Parathyroid adenoma (tissue), 2 donors: ENCODE measurements around the gene TDO2.

ENCODE experiments used
- H2AFZ ChIP-seq: fragments of 300-600 bp; sonication (generic); one replicate; pipeline ENCODE4 v1.7.0; 2017; ENCODE audit warnings: antibody characterized with exemption, mild to moderate bottlenecking
- H3K27ac ChIP-seq: fragments of 300-600 bp; sonication (generic); one replicate; pipeline ENCODE4 v1.7.0; 2017
- H3K27me3 ChIP-seq: fragments of 300-600 bp; sonication (generic); one replicate; pipeline ENCODE4 v1.7.0; 2017; ENCODE audit warnings: low read length; ENCODE audit not compliant: control insufficient read depth, insufficient read depth
- H3K36me3 ChIP-seq: fragments of 300-600 bp; sonication (generic); one replicate; pipeline ENCODE4 v1.7.0; 2017; ENCODE audit warnings: low read length; ENCODE audit not compliant: control insufficient read depth, insufficient read depth
- H3K4me1 ChIP-seq: fragments of 300-600 bp; sonication (generic); one replicate; pipeline ENCODE4 v1.7.0; 2017; ENCODE audit warnings: control low read depth
- H3K4me2 ChIP-seq: fragments of 300-600 bp; sonication (generic); one replicate; pipeline ENCODE4 v1.7.0; 2017; ENCODE audit warnings: low read length
- H3K4me3 ChIP-seq: fragments of 300-600 bp; sonication (generic); one replicate; pipeline ENCODE4 v1.7.0; 2017; ENCODE audit warnings: low read depth, low read length
- H3K79me2 ChIP-seq: fragments of 300-600 bp; sonication (generic); one replicate; pipeline ENCODE4 v1.7.0; 2017; ENCODE audit warnings: control low read depth
- H3K9ac ChIP-seq: fragments of 300-600 bp; sonication (generic); one replicate; pipeline ENCODE4 v1.7.0; 2017; ENCODE audit warnings: mild to moderate bottlenecking
- H3K9me3 ChIP-seq: fragments of 300-600 bp; sonication (generic); one replicate; pipeline ENCODE4 v1.7.0; 2017; ENCODE audit warnings: low read length; ENCODE audit not compliant: control insufficient read depth
- CTCF ChIP-seq: fragments of 300-600 bp; sonication (generic); IDR thresholded peaks from one replicate; pipeline ENCODE4 v1.7.0; 2017; ENCODE audit warnings: antibody characterized with exemption, mild to moderate bottlenecking
- donor health status: primary hyperparathyroidism.

Gene TDO2

GRCh38 chr4:155901013-155901412 is 2.5 kb upstream of the TDO2 start:
- no peak for TF ChIP-seq CTCF
- peaks cover 6% of the 10 kb centered on the region for H3K9me3 ChIP-seq
- no peak overlapping the region for H3K4me3 ChIP-seq
- no peak overlapping the region for H3K9ac ChIP-seq
- H3K27me3 ChIP-seq = no peaks in the 10 kb centered on the region
- H3K36me3 ChIP-seq = no peaks in the 10 kb centered on the region
- H3K4me1 ChIP-seq = no peaks in the 10 kb centered on the region
- H3K4me2 ChIP-seq = no peak overlapping the region
- no peak overlapping the region for H3K27ac ChIP-seq
- H3K79me2 ChIP-seq = no peaks in the 10 kb centered on the region
- H2AFZ ChIP-seq = no peak overlapping the region

GRCh38 chr4:155904331-155904730 is 835 bp downstream of the TDO2 start:
- Histone ChIP-seq H3K4me2 (no peak overlapping the region), H3K27me3 (no peaks in the 10 kb centered on the region), H3K79me2 (no peaks in the 10 kb centered on the region), H2AFZ (no peak overlapping the region), H3K9me3 (no peaks in the 10 kb centered on the region), H3K4me3 (no peak overlapping the region), H3K27ac (no peak overlapping the region), H3K4me1 (no peaks in the 10 kb centered on the region), H3K9ac (no peak overlapping the region), H3K36me3 (no peaks in the 10 kb centered on the region)
- TF ChIP-seq CTCF = no peak

GRCh38 chr4:155906554-155907247 is 3.2 kb downstream of the TDO2 start:
- no peak overlapping the region for H3K4me3 ChIP-seq
- no peaks in the 10 kb centered on the region for H3K36me3 ChIP-seq
- no peaks in the 10 kb centered on the region for H3K79me2 ChIP-seq
- no peaks in the 10 kb centered on the region for H3K4me1 ChIP-seq
- H3K27ac ChIP-seq = no peak overlapping the region
- H3K27me3 ChIP-seq = no peaks in the 10 kb centered on the region
- no peak overlapping the region for H2AFZ ChIP-seq
- no peaks in the 10 kb centered on the region for H3K9me3 ChIP-seq
- H3K4me2 ChIP-seq = no peak overlapping the region
- TF ChIP-seq CTCF = no peak
- H3K9ac ChIP-seq = no peak overlapping the region

GRCh38 chr4:155907556-155907955 is 4.1 kb downstream of the TDO2 start:
- Histone ChIP-seq H3K4me2 (no peak overlapping the region), H3K9me3 (no peaks in the 10 kb centered on the region), H3K4me3 (no peak overlapping the region), H3K79me2 (no peaks in the 10 kb centered on the region), H3K27me3 (no peaks in the 10 kb centered on the region), H3K4me1 (no peaks in the 10 kb centered on the region), H3K36me3 (no peaks in the 10 kb centered on the region), H2AFZ (no peak overlapping the region), H3K9ac (no peak overlapping the region), H3K27ac (peak overlapping the region; percentile 32)
- no peak for TF ChIP-seq CTCF
